Measurements from ENCODE around the gene LINC00237.

DNA sequence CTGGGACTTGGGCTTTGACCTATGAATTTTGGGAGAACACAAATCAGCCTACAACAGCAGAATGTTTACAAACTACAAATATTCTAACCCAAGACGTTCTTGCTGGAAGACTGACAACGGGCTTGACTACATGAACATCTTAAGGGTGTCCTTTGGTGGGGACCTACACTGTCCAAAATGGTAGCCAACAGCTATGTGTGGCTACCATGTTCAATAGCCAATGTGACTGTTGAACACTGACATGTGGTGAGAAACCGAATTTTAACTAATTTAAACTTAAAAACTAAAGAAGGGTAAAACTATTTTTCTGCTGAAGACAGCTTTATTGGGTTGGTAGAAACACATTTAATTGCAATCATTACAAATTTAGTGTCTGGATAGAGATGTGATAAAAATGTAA lies 30.1 kb downstream of the LINC00237 start:
- TF ChIP-seq EP300 (IDR thresholded peaks at IDR 0.05): no peak
- TF ChIP-seq CTCF (IDR thresholded peaks at IDR 0.05): no peak
- TF ChIP-seq POLR2A (IDR thresholded peaks at IDR 0.05): no peak

All from ovary (tissue), 3 donors.